CD4-positive, alpha-beta T cell (primary cell): ENCODE measurements around the gene ABCG2. TPM values are rescaled to one million over a fixed set of nuclear protein-coding genes. Genes with fewer than 3 reads are reported as not detected.

Experiments used
- ATAC-seq: fragments of 200-7000 bp; cut with Tn5 transposase; one replicate; pipeline ENCODE4 v1.10.0; 2022; ENCODE audit warnings: mild to moderate bottlenecking; ENCODE audit not compliant: poor library complexity
- CTCF ChIA-PET: fragments of 350-600 bp; sonication (Branson Sonifier 250); formaldehyde crosslinking; loops from one replicate; lab custom pipeline; 2021; ENCODE audit warnings: antibody characterized with exemption, inconsistent platforms; lab: Charles Lee
- POLR2A ChIA-PET: fragments of 350-600 bp; sonication (Branson Sonifier 250); formaldehyde crosslinking; loops from one replicate; lab custom pipeline; 2021; ENCODE audit warnings: antibody characterized with exemption, inconsistent platforms; lab: Charles Lee
- DNase-seq, 14 experiments: peaks; one replicate each; pipeline ENCODE4 v3.0.0-alpha.2; 2013 to 2020; ENCODE audit warnings: mixed read lengths in 2 of 14
- H3K27ac ChIP-seq, 2 donors: one replicate each; pipeline versions ENCODE4 v1.5.1 to v1.7.0; 2013; ENCODE audit warnings: low read length in 2 of 2, low read depth in 1 of 2, mild to moderate bottlenecking in 1 of 2
- H3K27me3 ChIP-seq, 2 experiments: 1 replicate in 1 of 2; 2 replicates in 1 of 2; pipeline versions ENCODE4 v1.6.1 to v1.7.0; 2013; ENCODE audit warnings: low read length in 2 of 2, control low read depth in 1 of 2, mild to moderate bottlenecking in 1 of 2, moderate library complexity in 1 of 2; ENCODE audit not compliant: insufficient read depth in 2 of 2, control insufficient read depth in 1 of 2
- H3K36me3 ChIP-seq: one replicate; pipeline ENCODE4 v1.6.1; 2013; ENCODE audit warnings: low read length, control low read depth; ENCODE audit not compliant: insufficient read depth
- H3K4me1 ChIP-seq: one replicate; pipeline ENCODE4 v1.6.1; 2013; ENCODE audit warnings: low read length, control low read depth; ENCODE audit not compliant: insufficient read depth
- H3K4me3 ChIP-seq: one replicate; pipeline ENCODE4 v1.5.1; 2013; ENCODE audit warnings: mild to moderate bottlenecking, low read length, moderate library complexity
- H3K9me3 ChIP-seq, 2 experiments: 1 replicate in 1 of 2; 2 replicates in 1 of 2; pipeline versions ENCODE4 v1.6.1 to v1.7.0; 2013; ENCODE audit warnings: low read length in 2 of 2, mild to moderate bottlenecking in 2 of 2, control low read depth in 1 of 2, moderate library complexity in 1 of 2; ENCODE audit not compliant: control insufficient read depth in 1 of 2, insufficient read depth in 1 of 2
- H3K27ac Mint-ChIP-seq: one replicate; pipeline ENCODE4 v1.8.0; 2020; ENCODE audit warnings: mixed read lengths
- H3K27me3 Mint-ChIP-seq: one replicate; pipeline ENCODE4 v1.8.0; 2021; ENCODE audit warnings: mixed read lengths
- H3K36me3 Mint-ChIP-seq: one replicate; pipeline ENCODE4 v1.8.0; 2021; ENCODE audit warnings: low read depth, mixed read lengths
- H3K4me1 Mint-ChIP-seq: one replicate; pipeline ENCODE4 v1.8.0; 2021; ENCODE audit warnings: low read depth, mixed read lengths
- H3K4me3 Mint-ChIP-seq: one replicate; pipeline ENCODE4 v1.8.0; 2020; ENCODE audit warnings: mild to moderate bottlenecking, mixed read lengths
- H3K9me3 Mint-ChIP-seq: one replicate; pipeline ENCODE4 v1.8.0; 2020; ENCODE audit warnings: mixed read lengths
- intact Hi-C, 2 experiments: fragments of 100-400 bp; cut with DNase I in 1 of 2; cut with micrococcal nuclease in 1 of 2; formaldehyde crosslinking; loops; one replicate each; pipeline versions ENCODE4 v1.15.1 to v1.9.0; 2023 to 2025; cut with DNase I, micrococcal nuclease
- total RNA-seq, 174 experiments: library from RNA in 2 of 174; stranded (reverse) in 2 of 174; gene quantifications; one replicate each; pipeline ENCODE4 v1.2.3 and lab custom pipeline; 2021 to 2026
- TF ChIP-seq, protein P1 (sequence below): fragments of 200-600 bp; IDR thresholded peaks from one replicate; pipeline ENCODE4 v1.8.0; 2022; ENCODE audit warnings: antibody characterized with exemption, mild to moderate bottlenecking

Gene ABCG2
- total RNA-seq, 2 experiments from 2014 or later = not detected

DNA sequence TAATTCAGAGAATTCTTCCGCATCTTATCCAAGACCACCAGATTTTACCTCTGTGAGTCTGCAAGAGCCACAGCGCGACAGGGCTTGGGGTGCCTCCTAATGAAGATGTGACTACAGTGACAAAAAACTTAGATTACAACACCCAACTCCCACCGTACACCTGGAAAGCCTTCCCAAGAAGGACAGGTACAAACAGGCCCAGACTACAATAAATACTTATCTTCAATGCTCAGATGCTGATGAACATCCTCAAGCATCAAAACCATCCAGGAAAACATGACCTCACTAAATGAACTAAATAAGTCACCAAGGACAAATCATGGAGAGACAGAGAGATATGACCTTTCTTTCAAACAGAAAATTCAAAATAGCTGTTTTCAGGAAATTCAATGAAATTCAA is 20.8 kb upstream of the ABCG2 start:
- Mint-ChIP-seq H3K36me3 (no peaks in the 10 kb centered on the region), H3K27me3 (peaks cover 7% of the 10 kb centered on the region), H3K4me1 (no peaks in the 10 kb centered on the region), H3K4me3 (no peak overlapping the region), H3K9me3 (peaks cover 2% of the 10 kb centered on the region), H3K27ac (no peak overlapping the region)
- DNase-seq = no peak
- H3K9me3 ChIP-seq = no peaks in the 10 kb centered on the region
- intact Hi-C loops = no loop called here
- H3K36me3 ChIP-seq = no peaks in the 10 kb centered on the region
- H3K4me1 ChIP-seq = no peaks in the 10 kb centered on the region
- TF ChIP-seq, protein P1, sequence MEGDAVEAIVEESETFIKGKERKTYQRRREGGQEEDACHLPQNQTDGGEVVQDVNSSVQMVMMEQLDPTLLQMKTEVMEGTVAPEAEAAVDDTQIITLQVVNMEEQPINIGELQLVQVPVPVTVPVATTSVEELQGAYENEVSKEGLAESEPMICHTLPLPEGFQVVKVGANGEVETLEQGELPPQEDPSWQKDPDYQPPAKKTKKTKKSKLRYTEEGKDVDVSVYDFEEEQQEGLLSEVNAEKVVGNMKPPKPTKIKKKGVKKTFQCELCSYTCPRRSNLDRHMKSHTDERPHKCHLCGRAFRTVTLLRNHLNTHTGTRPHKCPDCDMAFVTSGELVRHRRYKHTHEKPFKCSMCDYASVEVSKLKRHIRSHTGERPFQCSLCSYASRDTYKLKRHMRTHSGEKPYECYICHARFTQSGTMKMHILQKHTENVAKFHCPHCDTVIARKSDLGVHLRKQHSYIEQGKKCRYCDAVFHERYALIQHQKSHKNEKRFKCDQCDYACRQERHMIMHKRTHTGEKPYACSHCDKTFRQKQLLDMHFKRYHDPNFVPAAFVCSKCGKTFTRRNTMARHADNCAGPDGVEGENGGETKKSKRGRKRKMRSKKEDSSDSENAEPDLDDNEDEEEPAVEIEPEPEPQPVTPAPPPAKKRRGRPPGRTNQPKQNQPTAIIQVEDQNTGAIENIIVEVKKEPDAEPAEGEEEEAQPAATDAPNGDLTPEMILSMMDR = no peak
- H3K4me3 ChIP-seq = no peak overlapping the region
- ChIA-PET CTCF (no interaction called here), POLR2A (no interaction called here)
- no peak overlapping the region for H3K27ac ChIP-seq
- H3K27me3 ChIP-seq = peaks cover 0 to 4% of the 10 kb centered on the region in 2 experiments
- ATAC-seq = no peak

DNA sequence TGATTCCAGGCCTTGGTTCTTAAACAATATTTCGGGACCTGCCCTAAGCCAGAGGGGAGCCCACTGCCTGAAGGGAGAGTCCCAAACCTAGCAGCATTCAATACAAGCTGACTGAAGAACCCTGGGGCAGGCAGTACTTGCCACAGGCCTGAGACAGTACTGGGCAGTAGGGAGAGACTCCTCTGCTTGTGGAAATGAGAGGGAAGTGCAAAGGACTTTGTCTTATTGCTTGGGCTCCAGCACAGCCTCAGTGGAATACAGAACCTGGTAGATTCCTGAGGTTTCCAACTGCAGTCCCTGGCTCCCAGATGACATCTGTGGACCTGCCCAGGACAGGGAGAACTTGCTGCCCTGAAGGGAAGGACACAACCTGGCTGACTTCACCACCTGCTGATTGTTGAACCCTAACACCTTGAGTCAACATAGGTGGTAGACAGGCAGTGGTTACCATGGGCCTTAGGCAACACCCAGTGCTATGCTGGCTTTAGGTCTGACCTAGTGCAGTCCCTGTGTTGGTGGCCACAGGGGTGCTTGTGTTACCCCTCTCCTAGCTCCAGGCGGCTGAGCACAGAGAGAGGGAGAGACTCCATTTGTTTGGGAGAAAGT is 20.3 kb upstream of the ABCG2 start:
- Mint-ChIP-seq H3K36me3 (no peaks in the 10 kb centered on the region), H3K9me3 (peaks cover 2% of the 10 kb centered on the region), H3K27me3 (peaks cover 7% of the 10 kb centered on the region), H3K4me3 (no peak overlapping the region), H3K27ac (no peak overlapping the region), H3K4me1 (no peaks in the 10 kb centered on the region)
- DNase-seq (no peak), ATAC-seq (no peak)
- Histone ChIP-seq H3K36me3 (no peaks in the 10 kb centered on the region), H3K4me1 (no peaks in the 10 kb centered on the region), H3K4me3 (no peak overlapping the region), H3K27ac (no peak overlapping the region), H3K9me3 (no peaks in the 10 kb centered on the region), H3K27me3 (peaks cover 0 to 4% of the 10 kb centered on the region in 2 experiments)
- TF ChIP-seq, protein P1 = no peak
- CTCF ChIA-PET = no interaction called here
- POLR2A ChIA-PET = no interaction called here
- intact Hi-C loops = no loop called here

DNA sequence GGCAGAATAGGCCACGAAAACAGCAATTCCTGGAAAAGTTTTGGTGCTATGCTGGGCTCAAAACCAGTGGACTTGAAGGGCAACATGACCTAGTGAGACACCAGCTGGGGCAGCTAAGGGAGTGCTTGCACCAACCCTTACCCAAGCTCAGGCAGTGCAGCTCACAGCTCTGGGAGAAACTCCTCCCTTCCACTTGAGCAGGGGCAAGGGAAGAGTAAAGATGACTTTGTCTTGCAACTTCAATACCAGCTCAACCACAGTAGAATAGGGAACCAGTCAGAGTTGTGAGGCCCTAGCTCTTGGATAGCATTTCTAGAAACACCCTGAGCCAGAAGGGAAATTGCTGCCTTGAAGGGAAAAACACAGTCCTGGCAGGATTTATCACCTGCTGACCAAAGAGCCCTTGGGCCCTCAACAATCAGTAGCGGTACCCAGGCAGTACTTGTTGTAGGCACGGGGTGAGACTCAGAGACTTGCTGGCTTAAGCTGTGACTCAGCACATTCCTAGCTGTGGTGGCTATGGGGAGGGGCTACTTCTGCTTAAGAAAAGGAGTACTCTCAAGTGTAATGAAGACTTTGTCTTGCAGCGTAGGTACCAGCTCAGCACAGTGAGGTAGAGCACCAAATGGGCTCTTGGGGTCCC is 19.7 kb upstream of the ABCG2 start:
- H3K9me3 ChIP-seq = no peaks in the 10 kb centered on the region
- ChIA-PET CTCF (no interaction called here), POLR2A (no interaction called here)
- Mint-ChIP-seq H3K4me1 (no peaks in the 10 kb centered on the region), H3K9me3 (peaks cover 2% of the 10 kb centered on the region), H3K36me3 (no peaks in the 10 kb centered on the region), H3K27me3 (peaks cover 7% of the 10 kb centered on the region), H3K27ac (no peak overlapping the region), H3K4me3 (no peak overlapping the region)
- no peak overlapping the region for H3K27ac ChIP-seq
- ATAC-seq (no peak), DNase-seq (peak in 2 of 14 experiments; percentile 22 to 33)
- peaks cover 0 to 4% of the 10 kb centered on the region in 2 experiments for H3K27me3 ChIP-seq
- H3K4me3 ChIP-seq = no peak overlapping the region
- TF ChIP-seq, protein P1 = no peak
- H3K4me1 ChIP-seq = no peaks in the 10 kb centered on the region
- intact Hi-C loops = no loop called here
- H3K36me3 ChIP-seq = no peaks in the 10 kb centered on the region
